ENCODE data around the gene TAAR8.
"Not testable (repeated sequence)": the region's sequence is repeated elsewhere in the genome, so short reads cannot be mapped to it uniquely, and the experiment has no call there.

Gene TAAR8

GRCh38 chr6:132527791-132528190 lies 24.7 kb upstream of the TAAR8 start:
- no peak for ATAC-seq
- no peak for TF ChIP-seq ESRRG (CRISPR knock-in tag; IDR thresholded peaks at IDR 0.05)
- TF ChIP-seq GLIS3 (CRISPR knock-in tag; IDR thresholded peaks at IDR 0.05): no peak
- TF ChIP-seq TOX (CRISPR knock-in tag; IDR thresholded peaks at IDR 0.05; ENCODE audit: borderline replicate concordance): no peak
- no peak for TF ChIP-seq TCF4 (CRISPR knock-in tag; IDR thresholded peaks at IDR 0.05; ENCODE audit: borderline replicate concordance)
- no peak for TF ChIP-seq RARB (CRISPR knock-in tag; IDR thresholded peaks at IDR 0.05)
- no peak for TF ChIP-seq PATZ1 (CRISPR knock-in tag; IDR thresholded peaks at IDR 0.05; ENCODE audit: borderline replicate concordance)
- no peak for TF ChIP-seq ISL1 (CRISPR knock-in tag; IDR thresholded peaks at IDR 0.05)
- no peak for TF ChIP-seq ZFP3 (CRISPR knock-in tag; IDR thresholded peaks at IDR 0.05)
- TF ChIP-seq PPARA (CRISPR knock-in tag; IDR thresholded peaks at IDR 0.05; ENCODE audit: borderline replicate concordance): no peak
- TF ChIP-seq POU6F1 (CRISPR knock-in tag; IDR thresholded peaks at IDR 0.05; ENCODE audit: borderline replicate concordance, low read depth): no peak
- TF ChIP-seq SNAI2 (CRISPR knock-in tag; IDR thresholded peaks at IDR 0.05): no peak
- no peak for TF ChIP-seq CSRNP3 (CRISPR knock-in tag; IDR thresholded peaks at IDR 0.05)
- no peak for TF ChIP-seq OSR1 (CRISPR knock-in tag; IDR thresholded peaks at IDR 0.05)
- TF ChIP-seq TSHZ2 (CRISPR knock-in tag; IDR thresholded peaks at IDR 0.05): no peak
- no peak for TF ChIP-seq ZC3H10 (CRISPR knock-in tag; IDR thresholded peaks at IDR 0.05)
- TF ChIP-seq ZFP30 (CRISPR knock-in tag; IDR thresholded peaks at IDR 0.05): no peak
- TF ChIP-seq CSDC2 (CRISPR knock-in tag; IDR thresholded peaks at IDR 0.05): no peak
- TF ChIP-seq ZNF8 (CRISPR knock-in tag; IDR thresholded peaks at IDR 0.05): no peak

GRCh38 chr6:132530293-132530974 lies 22.0 kb upstream of the TAAR8 start:
- TF ChIP-seq ZC3H10 (CRISPR knock-in tag; IDR thresholded peaks at IDR 0.05): no peak
- no peak for TF ChIP-seq ZNF70 (CRISPR knock-in tag; IDR thresholded peaks at IDR 0.05)
- no peak for TF ChIP-seq GLIS3 (CRISPR knock-in tag; IDR thresholded peaks at IDR 0.05)
- TF ChIP-seq CSDC2 (CRISPR knock-in tag; IDR thresholded peaks at IDR 0.05): no peak
- no peak for TF ChIP-seq ZNF565 (CRISPR knock-in tag; conservative IDR thresholded peaks at IDR 0.05; ENCODE audit: low read depth)
- TF ChIP-seq CSRNP3 (CRISPR knock-in tag; IDR thresholded peaks at IDR 0.05): no peak
- no peak for TF ChIP-seq TOX (CRISPR knock-in tag; IDR thresholded peaks at IDR 0.05; ENCODE audit: borderline replicate concordance)
- TF ChIP-seq ZFP3 (CRISPR knock-in tag; IDR thresholded peaks at IDR 0.05): no peak
- no peak for TF ChIP-seq ZNF8 (CRISPR knock-in tag; IDR thresholded peaks at IDR 0.05)
- TF ChIP-seq ESRRG (CRISPR knock-in tag; IDR thresholded peaks at IDR 0.05): no peak
- no peak for TF ChIP-seq SNAI2 (CRISPR knock-in tag; IDR thresholded peaks at IDR 0.05)
- no peak for TF ChIP-seq CREB5 (CRISPR knock-in tag; IDR thresholded peaks at IDR 0.05; ENCODE audit: low read depth)
- no peak for TF ChIP-seq ZFP30 (CRISPR knock-in tag; IDR thresholded peaks at IDR 0.05)
- peak; percentile 92 for ATAC-seq

GRCh38 chr6:132534546-132534945 lies 17.9 kb upstream of the TAAR8 start:
- ATAC-seq: not testable (repeated sequence)
